HUES6 (cell line): ENCODE results near the gene IQCK.

ENCODE experiments used
- H3K27ac ChIP-seq: 2 replicates; pipeline ENCODE4 v1.7.0; 2013; ENCODE audit warnings: low read depth, mild to moderate bottlenecking, low read length, inconsistent platforms
- H3K27me3 ChIP-seq: 2 replicates; pipeline ENCODE4 v1.6.1; 2013; ENCODE audit warnings: low read length; ENCODE audit not compliant: control insufficient read depth, insufficient read depth
- H3K36me3 ChIP-seq: 2 replicates; pipeline ENCODE4 v1.6.1; 2013; ENCODE audit warnings: low read length; ENCODE audit not compliant: control insufficient read depth, insufficient read depth
- H3K4me1 ChIP-seq: 2 replicates; pipeline ENCODE4 v1.6.1; 2013; ENCODE audit warnings: low read length; ENCODE audit not compliant: control insufficient read depth, insufficient read depth
- H3K4me3 ChIP-seq: 2 replicates; pipeline ENCODE4 v1.5.1; 2013; ENCODE audit warnings: low read depth, low read length
- H3K9ac ChIP-seq: one replicate; pipeline ENCODE4 v1.6.1; 2013; ENCODE audit warnings: mild to moderate bottlenecking, low read length
- H3K9me3 ChIP-seq: 2 replicates; pipeline ENCODE4 v1.6.1; 2013; ENCODE audit warnings: low read depth, low read length; ENCODE audit not compliant: control insufficient read depth, insufficient read depth

Gene IQCK

DNA sequence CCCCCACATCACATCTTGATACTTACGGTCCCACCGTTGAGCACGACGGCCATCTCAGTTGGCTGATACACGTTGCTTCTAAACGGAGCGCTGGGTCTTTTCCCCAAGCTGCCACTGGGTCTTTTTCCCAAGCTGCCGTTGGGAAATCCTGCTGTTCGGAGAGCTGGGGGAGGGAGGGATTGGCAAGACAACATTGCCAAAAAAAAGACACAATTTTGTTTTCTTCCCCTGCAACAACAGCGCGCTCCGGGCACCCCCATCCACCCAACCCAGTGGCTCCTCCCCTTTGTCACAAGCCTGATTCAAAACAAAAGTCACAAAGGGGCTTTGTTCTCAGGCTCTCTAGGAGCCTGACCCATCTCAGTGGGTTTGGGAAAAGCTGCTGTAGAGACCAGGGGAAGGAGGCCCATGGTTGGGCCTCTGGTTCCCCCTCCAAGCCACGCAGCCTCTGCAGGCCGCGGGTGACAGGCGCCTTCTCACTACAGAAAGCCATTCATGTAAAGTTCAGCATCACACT, 143.8 kb downstream of the IQCK start:
- peaks cover 65% of the 10 kb centered on the region for H3K4me1 ChIP-seq
- H3K4me3 ChIP-seq: peak overlapping the region; percentile 47
- no peaks in the 10 kb centered on the region for H3K27me3 ChIP-seq
- H3K9me3 ChIP-seq: no peaks in the 10 kb centered on the region
- H3K9ac ChIP-seq: peak overlapping the region; percentile 76
- H3K36me3 ChIP-seq: peaks cover 45% of the 10 kb centered on the region
- peak overlapping the region; percentile 95 for H3K27ac ChIP-seq

DNA sequence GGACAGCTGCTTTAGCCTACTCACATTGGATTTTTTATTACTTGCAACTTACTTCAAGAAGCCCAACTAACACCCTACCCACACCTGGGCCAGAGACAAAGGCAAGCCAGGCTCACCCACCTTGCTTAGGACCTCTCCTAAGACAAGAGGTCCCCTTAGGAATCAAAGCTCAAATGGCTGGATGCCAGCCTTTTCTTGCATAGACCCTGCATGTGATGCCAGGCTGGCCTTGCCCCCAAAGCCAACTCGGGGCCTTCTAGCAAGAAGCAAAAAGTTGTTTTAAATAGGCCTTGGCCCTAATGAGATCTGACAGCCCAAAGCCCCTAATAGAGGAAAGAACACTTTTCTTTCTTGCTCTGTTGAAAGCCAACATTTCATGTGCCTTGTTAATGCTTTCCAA, 145.9 kb downstream of the IQCK start:
- Histone ChIP-seq H3K4me1 (peaks cover 48% of the 10 kb centered on the region), H3K9ac (no peak overlapping the region), H3K27ac (no peak overlapping the region), H3K9me3 (no peaks in the 10 kb centered on the region), H3K4me3 (no peak overlapping the region), H3K27me3 (no peaks in the 10 kb centered on the region), H3K36me3 (peaks cover 54% of the 10 kb centered on the region)

DNA sequence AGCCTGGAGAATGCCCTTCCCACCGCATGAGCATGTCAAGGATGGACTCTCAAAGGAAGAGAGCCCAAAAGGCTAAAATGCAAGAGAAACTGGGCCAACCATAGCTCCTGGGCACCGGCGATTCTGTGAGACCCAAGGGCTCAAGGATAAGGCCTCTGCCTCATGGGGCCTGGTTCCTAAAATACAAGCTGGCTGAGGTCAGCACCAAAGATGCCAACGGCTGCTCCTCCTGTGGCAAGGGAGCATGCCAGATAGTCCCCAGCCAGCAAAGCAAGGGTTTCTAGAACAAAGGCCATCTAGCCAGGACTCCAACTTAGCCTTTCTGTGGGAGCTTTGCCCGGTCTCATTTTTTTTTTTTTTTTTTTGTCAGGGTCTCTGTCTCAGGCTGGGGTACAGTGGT, 146.5 kb downstream of the IQCK start:
- no peak overlapping the region for H3K4me3 ChIP-seq
- no peak overlapping the region for H3K9ac ChIP-seq
- peaks cover 42% of the 10 kb centered on the region for H3K4me1 ChIP-seq
- peaks cover 52% of the 10 kb centered on the region for H3K36me3 ChIP-seq
- H3K9me3 ChIP-seq: no peaks in the 10 kb centered on the region
- no peaks in the 10 kb centered on the region for H3K27me3 ChIP-seq
- H3K27ac ChIP-seq: no peak overlapping the region

DNA sequence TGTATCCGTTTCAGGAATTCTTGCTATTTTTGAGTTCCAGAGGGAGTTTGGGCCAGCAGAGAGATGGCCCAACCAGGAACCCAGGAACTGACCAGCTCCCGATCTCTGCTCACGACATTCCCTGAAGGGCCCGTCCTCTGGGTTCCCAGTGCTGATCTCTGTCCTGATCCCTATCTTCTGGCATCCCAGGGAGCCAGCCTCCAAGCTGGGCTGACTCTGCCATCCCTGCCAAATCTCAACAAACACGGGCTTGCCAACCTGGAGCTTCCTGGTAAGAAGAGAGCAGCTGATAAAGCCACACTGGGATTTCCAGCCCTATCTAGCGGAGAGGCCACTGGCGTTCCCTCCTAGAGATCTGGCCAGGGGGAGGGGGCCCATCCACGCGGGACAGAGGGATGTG, 150.3 kb downstream of the IQCK start:
- Histone ChIP-seq H3K4me1 (0 out of 2 replicates have a peak, but pooled peaks cover 6% of the 10 kb centered on the region), H3K27ac (no peak overlapping the region), H3K9me3 (no peaks in the 10 kb centered on the region), H3K27me3 (no peaks in the 10 kb centered on the region), H3K9ac (no peak overlapping the region), H3K4me3 (no peak overlapping the region), H3K36me3 (peaks cover 79% of the 10 kb centered on the region)

DNA sequence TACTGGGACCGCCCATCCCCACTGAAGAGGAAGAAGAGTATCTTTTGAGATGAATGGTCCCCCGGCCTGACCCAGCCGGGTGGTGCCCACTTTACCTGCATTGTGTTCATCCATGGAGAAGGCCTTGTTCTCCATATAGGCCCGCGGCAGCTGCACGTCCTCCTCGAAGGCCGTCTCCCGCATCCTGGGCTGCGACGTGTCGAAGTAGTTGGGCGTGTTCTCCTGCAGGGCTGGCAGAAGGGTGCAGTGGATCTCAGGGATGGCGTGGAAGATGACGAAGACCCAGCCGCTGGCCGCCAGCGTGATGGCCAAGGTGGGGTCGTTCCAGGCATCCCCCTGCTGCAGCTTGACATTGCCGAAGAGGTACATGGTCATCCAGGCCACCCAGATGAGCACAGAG, 153.7 kb downstream of the IQCK start:
- H3K36me3 ChIP-seq: peaks cover 76% of the 10 kb centered on the region
- H3K9ac ChIP-seq: no peak overlapping the region
- H3K27me3 ChIP-seq: no peaks in the 10 kb centered on the region
- H3K4me1 ChIP-seq: peaks cover 21% of the 10 kb centered on the region
- no peaks in the 10 kb centered on the region for H3K9me3 ChIP-seq
- no peak overlapping the region for H3K27ac ChIP-seq
- no peak overlapping the region for H3K4me3 ChIP-seq

DNA sequence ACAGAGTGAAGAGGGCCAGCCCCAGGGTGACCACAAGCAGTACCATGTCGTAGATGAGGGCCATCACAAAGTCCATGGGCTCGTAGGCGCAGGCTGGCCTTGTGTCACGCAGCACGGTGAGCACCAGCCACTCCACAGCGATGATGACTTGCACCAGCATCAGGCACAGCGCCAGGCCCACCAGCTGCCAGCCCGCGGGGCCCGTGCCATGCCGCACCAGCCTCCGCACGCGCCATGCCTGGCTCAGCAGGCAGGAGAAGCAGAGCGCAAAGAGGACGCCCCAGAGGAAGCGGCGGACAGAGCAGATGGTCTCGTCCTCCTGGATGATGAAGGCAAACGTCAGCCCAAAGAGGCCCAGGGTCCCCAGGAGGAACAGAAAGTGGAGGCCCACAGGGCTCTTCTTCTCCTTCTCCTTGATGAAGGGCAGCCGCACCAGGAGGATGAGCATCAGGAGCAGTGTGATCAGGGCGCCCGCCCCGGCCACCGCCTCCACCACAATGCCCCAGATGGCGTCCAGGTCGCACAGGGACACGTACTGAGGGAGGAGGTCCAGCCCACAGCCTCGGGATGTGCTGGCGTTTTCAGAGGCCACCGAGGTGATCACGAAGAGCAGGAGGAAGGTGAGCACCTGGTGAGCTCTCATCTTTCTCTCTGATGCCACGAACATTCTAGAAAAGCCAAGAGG, 154.2 kb downstream of the IQCK start:
- Histone ChIP-seq H3K36me3 (peaks cover 70% of the 10 kb centered on the region), H3K27me3 (no peaks in the 10 kb centered on the region), H3K9ac (no peak overlapping the region), H3K4me3 (no peak overlapping the region), H3K27ac (no peak overlapping the region), H3K9me3 (no peaks in the 10 kb centered on the region), H3K4me1 (peaks cover 26% of the 10 kb centered on the region)

DNA sequence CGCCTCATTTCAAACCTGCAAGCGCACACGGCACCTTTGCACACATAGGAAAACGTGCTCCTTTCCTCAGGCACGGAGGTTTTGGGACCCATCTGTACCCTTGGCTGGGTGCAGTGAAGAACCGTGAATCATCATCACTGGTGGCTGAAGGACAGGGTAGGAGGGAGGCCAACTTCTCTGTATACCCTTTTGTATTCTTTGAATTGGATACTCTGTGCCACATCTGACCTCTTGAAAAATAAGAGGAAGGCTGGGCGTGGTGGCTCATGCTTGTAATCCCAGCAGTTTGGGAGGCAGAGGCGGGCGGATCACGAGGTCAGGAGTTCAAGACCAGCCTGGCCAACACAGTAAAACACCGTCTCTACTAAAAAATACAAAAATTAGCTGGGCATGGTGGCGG, 154.9 kb downstream of the IQCK start:
- no peaks in the 10 kb centered on the region for H3K9me3 ChIP-seq
- no peak overlapping the region for H3K4me3 ChIP-seq
- H3K27ac ChIP-seq: no peak overlapping the region
- no peak overlapping the region for H3K9ac ChIP-seq
- H3K27me3 ChIP-seq: no peaks in the 10 kb centered on the region
- H3K36me3 ChIP-seq: peaks cover 64% of the 10 kb centered on the region
- H3K4me1 ChIP-seq: peaks cover 27% of the 10 kb centered on the region

DNA sequence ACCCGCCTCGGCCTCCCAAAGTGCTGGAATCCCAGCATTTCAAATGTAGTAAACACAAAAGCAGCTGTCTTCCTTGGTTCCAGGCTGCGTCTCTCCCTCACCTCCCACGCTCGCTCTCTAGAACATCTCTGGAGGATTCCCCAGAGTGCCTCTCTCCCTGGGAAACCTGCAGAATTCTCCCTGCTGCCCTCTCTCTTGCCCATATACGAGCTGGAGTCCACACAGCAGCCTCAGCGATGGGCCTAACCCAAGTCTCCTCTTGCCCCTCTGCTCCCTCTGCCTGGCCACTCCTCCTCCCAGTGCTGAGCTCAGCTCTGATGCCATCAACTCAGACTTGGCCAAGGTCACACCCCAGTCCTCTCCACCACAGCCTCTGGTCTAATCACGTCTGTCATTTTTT, 156.0 kb downstream of the IQCK start:
- Histone ChIP-seq H3K9me3 (no peaks in the 10 kb centered on the region), H3K27me3 (no peaks in the 10 kb centered on the region), H3K36me3 (peaks cover 55% of the 10 kb centered on the region), H3K9ac (no peak overlapping the region), H3K4me3 (no peak overlapping the region), H3K27ac (no peak overlapping the region), H3K4me1 (peaks cover 33% of the 10 kb centered on the region)

DNA sequence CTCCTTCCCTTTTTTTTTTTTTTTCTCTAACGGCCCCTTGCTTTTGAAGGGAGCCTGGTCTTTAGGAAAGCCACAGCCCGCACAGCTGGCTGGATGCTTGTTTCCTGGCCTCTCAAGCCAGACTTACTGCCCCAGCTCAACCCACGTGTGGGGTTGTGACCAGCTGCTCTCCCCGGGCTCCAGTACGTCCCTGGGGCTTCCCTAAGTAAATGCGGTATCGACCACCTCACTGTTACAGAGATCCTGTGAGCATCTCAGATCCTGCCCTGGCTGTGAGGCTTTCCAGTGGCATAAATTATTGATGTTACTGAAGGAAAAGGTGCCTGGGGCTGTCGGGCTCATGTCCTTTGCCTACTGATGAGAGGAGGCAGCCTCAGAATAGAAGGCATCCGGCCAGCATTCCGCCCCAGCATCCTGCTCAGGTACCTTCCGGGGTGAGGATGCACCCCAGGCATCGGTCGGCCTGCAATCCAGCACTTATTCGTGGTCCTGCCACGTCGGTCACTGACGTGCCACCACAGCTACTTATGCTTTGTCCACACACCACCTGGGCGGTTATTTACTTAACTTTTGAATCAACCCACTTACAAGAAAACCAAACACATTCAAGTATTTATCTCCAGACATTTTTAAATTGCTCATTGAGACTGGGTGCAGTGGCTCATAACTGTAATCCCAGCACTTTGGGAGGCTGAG, 156.9 kb downstream of the IQCK start:
- Histone ChIP-seq H3K9me3 (no peaks in the 10 kb centered on the region), H3K4me1 (peaks cover 41% of the 10 kb centered on the region), H3K36me3 (peaks cover 47% of the 10 kb centered on the region), H3K9ac (no peak overlapping the region), H3K27ac (no peak overlapping the region), H3K4me3 (no peak overlapping the region), H3K27me3 (no peaks in the 10 kb centered on the region)

DNA sequence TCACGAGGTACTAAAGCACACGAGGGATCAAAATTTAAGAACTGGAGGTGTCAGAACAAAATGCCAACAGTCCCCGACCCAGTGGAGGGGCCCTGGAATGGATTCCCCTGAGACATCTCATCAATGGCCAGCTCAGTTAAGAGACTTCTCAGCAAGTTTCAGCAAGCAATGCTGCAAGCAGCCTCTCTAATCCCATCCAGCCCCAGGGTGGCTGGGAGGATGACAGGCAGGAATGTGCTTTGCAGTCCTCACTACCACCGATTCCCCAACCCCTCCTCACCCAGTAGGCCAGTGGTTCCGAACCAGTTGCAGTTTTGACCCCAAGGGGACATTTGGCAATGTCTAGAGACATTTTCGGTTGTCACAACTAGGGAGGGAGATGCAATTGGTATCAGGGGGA, 157.8 kb downstream of the IQCK start:
- Histone ChIP-seq H3K27ac (no peak overlapping the region), H3K36me3 (peaks cover 44% of the 10 kb centered on the region), H3K9ac (no peak overlapping the region), H3K4me1 (peaks cover 47% of the 10 kb centered on the region), H3K9me3 (no peaks in the 10 kb centered on the region), H3K27me3 (no peaks in the 10 kb centered on the region), H3K4me3 (no peak overlapping the region; the same call in 1 of the 2 replicates)

DNA sequence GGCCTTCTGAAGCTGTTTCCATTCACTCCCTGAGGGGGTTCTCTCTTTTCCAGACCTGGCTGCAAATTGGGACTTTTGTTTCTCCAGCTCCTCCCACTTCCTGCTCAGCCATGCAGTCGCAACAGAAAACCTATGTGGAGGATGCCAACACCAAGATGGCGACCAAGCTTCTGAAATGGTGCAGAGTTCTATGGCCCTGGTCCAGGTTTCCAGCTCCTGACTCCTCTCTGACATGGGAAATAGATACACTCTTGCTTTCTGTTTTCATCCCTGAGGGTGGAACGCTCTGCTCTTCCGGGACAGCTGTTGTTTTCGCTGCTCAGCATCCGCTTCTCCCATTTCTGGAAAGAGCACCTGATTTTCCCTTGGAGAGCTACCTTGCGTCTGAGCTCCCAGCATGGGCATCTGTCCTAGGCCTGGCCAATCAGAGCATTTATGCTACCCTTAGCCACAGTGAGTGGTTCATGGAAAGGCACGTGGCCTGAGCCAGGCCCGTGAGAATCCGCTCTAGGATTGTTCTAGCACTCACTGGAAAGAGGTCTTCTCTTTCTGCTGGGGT, 158.5 kb downstream of the IQCK start:
- Histone ChIP-seq H3K27ac (no peak overlapping the region), H3K4me3 (no peak overlapping the region; the same call in 1 of the 2 replicates), H3K9ac (no peak overlapping the region), H3K36me3 (peaks cover 40% of the 10 kb centered on the region), H3K4me1 (peaks cover 54% of the 10 kb centered on the region), H3K9me3 (no peaks in the 10 kb centered on the region), H3K27me3 (no peaks in the 10 kb centered on the region)
